ENCODE measurements around the gene BCL7A. TPM values are rescaled to one million over a fixed set of nuclear protein-coding genes. Genes with fewer than 3 reads are reported as not detected.

BCL7A gene
- 1 to 10 TPM; 1.0 to 2.1 TPM for polyA plus RNA-seq

DNA sequence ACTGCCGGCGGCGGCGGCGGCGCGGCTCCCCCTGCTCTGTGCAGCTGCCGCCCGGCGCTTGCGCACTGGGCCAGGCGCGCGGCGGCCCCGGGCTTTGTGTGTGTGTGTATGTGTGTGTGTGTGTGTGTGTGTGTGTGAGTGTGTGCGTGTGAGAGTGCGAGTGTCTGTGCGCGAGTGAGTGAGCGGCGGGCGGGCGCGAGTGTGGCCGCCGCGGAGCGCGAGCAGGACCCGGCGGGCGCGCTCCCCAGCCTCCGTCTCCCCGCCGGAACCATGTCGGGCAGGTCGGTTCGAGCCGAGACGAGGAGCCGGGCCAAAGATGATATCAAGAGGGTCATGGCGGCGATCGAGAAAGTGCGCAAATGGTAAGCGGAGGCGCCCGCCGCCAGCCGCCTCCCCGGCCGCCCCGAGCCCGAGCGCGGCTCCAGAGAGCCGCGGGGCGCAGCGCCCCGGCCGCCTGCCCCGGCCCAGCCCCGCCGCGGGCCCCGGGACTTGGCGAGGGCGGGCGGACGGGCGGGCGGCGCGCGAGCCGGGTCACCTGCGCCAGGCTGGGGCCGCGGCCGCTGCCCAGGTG lies at the start of gene BCL7A:
TSS of gene BCL7A (plus strand) at position 63 of the 571 bp plus-strand sequence. CDS start at position 271, 208 bp downstream.
- peak within 1 kb of the TSS; percentile 23 to 70 for H3K27ac ChIP-seq (ENCODE audit: low read depth in 2 of 2, low read length in 1 of 2)
- peak within 1 kb of the TSS; percentile 67 to 77 for H3K4me3 ChIP-seq (ENCODE audit: low read depth in 1 of 2, low read length in 2 of 2)
- no peaks in the 10 kb centered on the region for H3K27me3 ChIP-seq (ENCODE audit: control insufficient read depth in 1 of 2, insufficient read depth in 2 of 2, low read length in 2 of 2)
- peaks cover 0 to 3% of the 10 kb centered on the region in 2 donors for H3K9me3 ChIP-seq (ENCODE audit: control insufficient read depth in 2 of 2, insufficient read depth in 1 of 2, low read depth in 1 of 2, low read length in 1 of 2)
- 1% methylated on average over 33 to 83 of the region's 83 CpGs for WGBS, 2 donors
- H3K36me3 ChIP-seq (ENCODE audit: control insufficient read depth in 2 of 2, insufficient read depth in 2 of 2, low read length in 1 of 2), result no peaks in the 10 kb centered on the region
- no peaks in the 10 kb centered on the region for H3K4me1 ChIP-seq (ENCODE audit: control insufficient read depth in 2 of 2, insufficient read depth in 2 of 2, low read length in 1 of 2)

DNA sequence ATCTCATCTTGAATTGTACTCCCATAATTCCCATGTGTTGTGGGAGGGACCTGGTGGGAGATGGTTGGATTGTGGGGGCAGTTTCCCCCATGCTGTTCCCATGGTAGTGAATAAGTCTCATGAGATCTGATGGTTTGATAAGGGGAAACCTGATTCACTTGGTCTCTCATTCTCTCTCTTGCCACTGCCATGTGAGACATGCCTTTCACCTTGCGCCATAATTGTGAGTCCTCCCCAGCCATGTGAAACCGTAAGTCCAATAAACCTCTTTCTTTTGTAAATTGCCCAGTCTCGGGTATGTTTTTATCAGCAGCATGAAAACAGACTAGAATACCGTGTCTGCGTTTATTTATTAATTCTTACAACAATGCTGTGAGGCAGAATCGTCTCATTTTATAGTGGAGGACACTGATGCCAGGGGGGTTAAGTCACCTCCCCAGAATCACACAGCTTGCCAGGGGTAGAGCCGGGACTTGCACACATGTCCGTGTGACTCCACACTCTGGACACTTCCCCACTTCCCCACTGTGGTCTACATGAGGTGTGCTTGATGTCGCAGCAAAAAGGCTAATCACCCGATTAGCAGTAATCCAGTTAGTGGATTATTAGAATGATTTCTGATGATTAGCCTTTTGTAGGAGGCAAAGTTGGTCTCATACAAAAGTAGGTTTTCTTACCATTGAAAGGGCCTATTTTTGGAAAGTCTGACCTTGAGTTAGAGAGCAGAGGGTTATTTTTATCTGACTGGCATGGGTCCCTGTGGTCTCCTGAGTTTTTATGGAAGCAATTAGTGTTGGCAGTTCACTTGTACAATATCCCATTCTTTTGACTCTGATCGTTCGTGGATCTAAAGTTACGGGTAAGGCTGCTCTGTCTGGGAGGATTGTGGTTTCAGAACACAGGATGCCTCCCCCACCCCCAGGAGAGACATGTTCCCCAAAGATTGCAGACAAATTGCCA lies 47.4 kb upstream of the BCL7A start:
- H3K27ac ChIP-seq (ENCODE audit: low read depth in 2 of 2, low read length in 1 of 2), result no peak overlapping the region
- H3K36me3 ChIP-seq (ENCODE audit: control insufficient read depth in 2 of 2, insufficient read depth in 2 of 2, low read length in 1 of 2), result no peaks in the 10 kb centered on the region
- H3K9me3 ChIP-seq (ENCODE audit: control insufficient read depth in 2 of 2, insufficient read depth in 1 of 2, low read depth in 1 of 2, low read length in 1 of 2), result no peaks in the 10 kb centered on the region
- WGBS, 2 donors, result 75 to 78% methylated on average over 13 of the region's 13 CpGs
- no peak overlapping the region for H3K4me3 ChIP-seq (ENCODE audit: low read depth in 1 of 2, low read length in 2 of 2)
- no peaks in the 10 kb centered on the region for H3K4me1 ChIP-seq (ENCODE audit: control insufficient read depth in 2 of 2, insufficient read depth in 2 of 2, low read length in 1 of 2)
- no peaks in the 10 kb centered on the region for H3K27me3 ChIP-seq (ENCODE audit: control insufficient read depth in 1 of 2, insufficient read depth in 2 of 2, low read length in 2 of 2)

DNA sequence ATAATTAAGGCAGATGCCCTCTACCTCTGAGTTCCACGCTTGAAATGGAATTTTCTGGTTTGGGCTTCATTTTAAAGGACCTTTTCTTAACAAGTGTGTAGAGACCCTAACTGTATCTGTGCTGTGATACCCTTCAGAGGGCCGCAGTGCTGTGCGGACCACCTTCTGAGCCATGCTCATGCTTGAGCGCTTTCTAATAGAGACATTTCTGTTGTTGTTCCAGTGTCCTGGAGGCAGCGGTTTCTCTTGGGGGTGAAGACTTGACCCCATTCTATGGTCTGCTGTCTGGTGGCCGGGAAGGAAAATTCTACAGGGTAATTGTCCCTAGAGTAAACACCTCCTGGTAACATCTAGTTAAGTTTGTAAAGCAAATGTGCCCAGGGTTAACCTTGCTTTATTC lies 46.7 kb upstream of the BCL7A start:
- Histone ChIP-seq H3K36me3 (ENCODE audit: control insufficient read depth in 2 of 2, insufficient read depth in 2 of 2, low read length in 1 of 2) (no peaks in the 10 kb centered on the region), H3K27me3 (ENCODE audit: control insufficient read depth in 1 of 2, insufficient read depth in 2 of 2, low read length in 2 of 2) (no peaks in the 10 kb centered on the region), H3K4me1 (ENCODE audit: control insufficient read depth in 2 of 2, insufficient read depth in 2 of 2, low read length in 1 of 2) (no peaks in the 10 kb centered on the region), H3K4me3 (ENCODE audit: low read depth in 1 of 2, low read length in 2 of 2) (no peak overlapping the region), H3K9me3 (ENCODE audit: control insufficient read depth in 2 of 2, insufficient read depth in 1 of 2, low read depth in 1 of 2, low read length in 1 of 2) (no peaks in the 10 kb centered on the region), H3K27ac (ENCODE audit: low read depth in 2 of 2, low read length in 1 of 2) (no peak overlapping the region)
- WGBS, 2 donors, result 90 to 95% methylated on average over 6 of the region's 6 CpGs

DNA sequence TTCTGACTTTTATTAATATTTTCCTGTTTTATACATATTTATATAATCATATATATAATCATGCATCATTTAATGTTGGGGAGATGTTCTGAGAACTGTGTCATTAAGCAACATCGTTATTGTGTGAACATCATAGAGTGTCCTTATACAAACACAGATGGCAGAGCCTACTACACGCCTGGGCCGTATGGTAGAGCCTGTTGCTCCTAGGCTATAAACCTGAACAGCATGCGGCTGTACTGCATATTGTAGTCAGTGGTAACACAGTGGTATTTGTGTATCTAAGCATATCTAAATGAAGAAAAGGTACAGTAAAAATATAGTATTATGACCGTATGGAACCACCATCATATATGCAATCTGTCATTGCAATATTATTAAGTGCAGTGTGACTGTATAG lies 44.7 kb upstream of the BCL7A start:
- WGBS, 2 donors, result 93 to 95% methylated on average over 5 of the region's 5 CpGs
- Histone ChIP-seq H3K9me3 (ENCODE audit: control insufficient read depth in 2 of 2, insufficient read depth in 1 of 2, low read depth in 1 of 2, low read length in 1 of 2) (no peaks in the 10 kb centered on the region), H3K27ac (ENCODE audit: low read depth in 2 of 2, low read length in 1 of 2) (no peak overlapping the region)

DNA sequence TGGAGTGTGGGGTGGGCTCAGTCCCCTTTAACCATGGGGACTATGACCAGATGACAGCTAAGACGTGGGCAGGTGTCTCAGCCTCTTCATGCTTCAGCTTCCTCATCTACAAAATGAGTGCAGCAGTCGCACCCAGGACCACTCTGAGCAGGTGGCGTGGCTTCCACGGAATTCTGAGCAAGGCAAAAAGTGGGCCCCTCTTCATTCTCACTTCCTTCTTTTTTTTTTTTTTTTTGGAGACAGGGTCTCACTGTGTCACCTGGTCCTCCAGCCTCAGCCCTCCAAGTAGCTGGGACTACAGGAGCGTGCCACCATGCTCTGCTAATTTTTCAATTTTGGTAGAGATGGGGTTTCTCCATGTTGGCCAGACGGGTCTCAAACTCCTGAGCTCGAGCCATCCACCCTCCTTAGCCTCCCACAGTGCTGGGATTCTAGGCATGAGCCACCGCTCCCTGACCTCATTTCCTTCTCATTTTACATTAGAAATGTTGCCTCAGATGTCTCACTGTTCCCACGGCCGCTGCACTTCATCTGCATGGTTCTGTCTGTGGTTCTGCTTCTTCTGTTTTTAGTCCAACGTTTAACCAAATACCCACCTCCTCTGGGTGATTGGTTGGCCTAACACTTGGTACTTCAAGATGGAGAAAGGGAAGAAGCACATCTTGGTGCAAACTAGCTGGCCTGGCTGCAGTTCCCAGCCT lies 41.3 kb upstream of the BCL7A start:
- H3K4me3 ChIP-seq (ENCODE audit: low read depth in 1 of 2, low read length in 2 of 2), result no peak overlapping the region
- WGBS, 2 donors, result 68 to 74% methylated on average over 11 of the region's 11 CpGs

More for the DNA sequence above, 44.7 kb upstream of the BCL7A start:
- Histone ChIP-seq H3K4me3 (ENCODE audit: low read depth in 1 of 2, low read length in 2 of 2) (no peak overlapping the region), H3K36me3 (ENCODE audit: control insufficient read depth in 2 of 2, insufficient read depth in 2 of 2, low read length in 1 of 2) (no peaks in the 10 kb centered on the region), H3K4me1 (ENCODE audit: control insufficient read depth in 2 of 2, insufficient read depth in 2 of 2, low read length in 1 of 2) (peaks cover 0 to 3% of the 10 kb centered on the region in 2 donors), H3K27me3 (ENCODE audit: control insufficient read depth in 1 of 2, insufficient read depth in 2 of 2, low read length in 2 of 2) (no peaks in the 10 kb centered on the region)

DNA sequence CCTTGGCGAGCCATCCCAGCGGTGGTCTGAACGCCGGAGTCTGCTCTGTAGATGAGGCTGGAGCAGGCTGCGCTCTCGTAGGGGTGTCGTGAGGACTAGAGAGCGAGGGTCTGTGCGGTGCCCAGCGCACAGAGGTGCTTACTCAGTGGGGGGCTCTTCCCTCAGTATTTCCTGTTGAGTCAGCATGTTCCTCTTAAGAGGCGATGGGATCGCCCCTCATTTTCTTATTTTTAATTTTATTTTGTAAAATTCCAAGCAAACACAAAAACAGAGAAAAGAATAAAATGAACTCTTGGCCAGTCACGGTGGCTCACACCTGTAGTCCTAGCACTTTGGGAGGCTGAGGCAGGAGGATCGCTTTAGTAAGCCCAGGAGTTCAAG lies 40.8 kb upstream of the BCL7A start:
- no peaks in the 10 kb centered on the region for H3K9me3 ChIP-seq (ENCODE audit: control insufficient read depth in 2 of 2, insufficient read depth in 1 of 2, low read depth in 1 of 2, low read length in 1 of 2)
- H3K36me3 ChIP-seq (ENCODE audit: control insufficient read depth in 2 of 2, insufficient read depth in 2 of 2, low read length in 1 of 2), result no peaks in the 10 kb centered on the region
- 88% methylated on average over 14 of the region's 14 CpGs for WGBS, 2 donors
- peaks cover 0 to 3% of the 10 kb centered on the region in 2 donors for H3K4me1 ChIP-seq (ENCODE audit: control insufficient read depth in 2 of 2, insufficient read depth in 2 of 2, low read length in 1 of 2)
- H3K4me3 ChIP-seq (ENCODE audit: low read depth in 1 of 2, low read length in 2 of 2), result no peak overlapping the region
- H3K27ac ChIP-seq (ENCODE audit: low read depth in 2 of 2, low read length in 1 of 2), result no peak overlapping the region
- H3K27me3 ChIP-seq (ENCODE audit: control insufficient read depth in 1 of 2, insufficient read depth in 2 of 2, low read length in 2 of 2), result no peaks in the 10 kb centered on the region

More for the DNA sequence above, 41.3 kb upstream of the BCL7A start:
- H3K27me3 ChIP-seq (ENCODE audit: control insufficient read depth in 1 of 2, insufficient read depth in 2 of 2, low read length in 2 of 2), result no peaks in the 10 kb centered on the region
- H3K4me1 ChIP-seq (ENCODE audit: control insufficient read depth in 2 of 2, insufficient read depth in 2 of 2, low read length in 1 of 2), result peaks cover 0 to 3% of the 10 kb centered on the region in 2 donors
- no peak overlapping the region for H3K27ac ChIP-seq (ENCODE audit: low read depth in 2 of 2, low read length in 1 of 2)
- H3K9me3 ChIP-seq (ENCODE audit: control insufficient read depth in 2 of 2, insufficient read depth in 1 of 2, low read depth in 1 of 2, low read length in 1 of 2), result no peaks in the 10 kb centered on the region
- no peaks in the 10 kb centered on the region for H3K36me3 ChIP-seq (ENCODE audit: control insufficient read depth in 2 of 2, insufficient read depth in 2 of 2, low read length in 1 of 2)

DNA sequence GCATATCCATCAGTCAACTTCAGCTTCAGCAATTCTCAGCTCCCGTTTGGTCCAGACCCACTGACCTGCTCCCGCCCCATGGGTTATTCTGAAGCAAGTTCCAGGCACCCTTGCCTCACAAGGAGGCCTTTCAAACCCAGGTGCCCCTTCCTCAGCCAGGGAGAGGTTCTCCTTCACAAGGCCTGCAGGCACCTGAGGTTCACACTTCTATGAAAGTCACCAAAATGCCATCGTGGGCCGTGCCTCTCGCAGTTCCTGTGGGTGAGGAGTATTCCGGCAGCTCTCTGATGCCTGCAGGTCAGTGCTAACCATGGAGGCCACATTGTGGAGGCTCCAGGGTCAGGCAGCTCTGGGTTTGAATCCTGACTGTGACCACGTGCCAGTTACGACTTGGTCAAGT lies 40.2 kb upstream of the BCL7A start:
- Histone ChIP-seq H3K27ac (ENCODE audit: low read depth in 2 of 2, low read length in 1 of 2) (no peak overlapping the region), H3K9me3 (ENCODE audit: control insufficient read depth in 2 of 2, insufficient read depth in 1 of 2, low read depth in 1 of 2, low read length in 1 of 2) (no peaks in the 10 kb centered on the region), H3K27me3 (ENCODE audit: control insufficient read depth in 1 of 2, insufficient read depth in 2 of 2, low read length in 2 of 2) (no peaks in the 10 kb centered on the region), H3K4me1 (ENCODE audit: control insufficient read depth in 2 of 2, insufficient read depth in 2 of 2, low read length in 1 of 2) (peaks cover 0 to 3% of the 10 kb centered on the region in 2 donors), H3K36me3 (ENCODE audit: control insufficient read depth in 2 of 2, insufficient read depth in 2 of 2, low read length in 1 of 2) (no peaks in the 10 kb centered on the region), H3K4me3 (ENCODE audit: low read depth in 1 of 2, low read length in 2 of 2) (no peak overlapping the region)
- WGBS, 2 donors, result 83 to 84% methylated on average over 8 of the region's 8 CpGs

DNA sequence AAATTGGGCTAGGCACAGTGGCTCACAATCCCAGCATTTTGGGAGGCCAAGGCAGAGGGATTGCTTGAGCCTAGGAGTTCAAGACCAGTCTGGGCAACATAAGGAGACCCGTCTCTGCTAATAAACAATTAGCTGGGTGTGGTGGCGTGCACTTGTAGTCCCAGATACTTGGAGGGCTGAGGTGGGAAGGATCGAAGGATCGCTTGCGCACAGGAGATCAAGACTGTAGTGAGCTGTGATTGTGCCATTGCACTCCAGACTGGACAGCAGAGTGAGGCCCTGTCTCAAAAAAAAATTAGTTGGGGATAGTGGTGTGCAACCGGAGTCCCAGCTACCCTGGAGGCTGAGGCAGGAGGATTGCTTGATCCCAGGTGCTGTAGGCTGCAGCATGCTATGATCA lies 38.7 kb upstream of the BCL7A start:
- H3K4me1 ChIP-seq (ENCODE audit: control insufficient read depth in 2 of 2, insufficient read depth in 2 of 2, low read length in 1 of 2), result peaks cover 0 to 3% of the 10 kb centered on the region in 2 donors
- no peaks in the 10 kb centered on the region for H3K27me3 ChIP-seq (ENCODE audit: control insufficient read depth in 1 of 2, insufficient read depth in 2 of 2, low read length in 2 of 2)
- no peaks in the 10 kb centered on the region for H3K36me3 ChIP-seq (ENCODE audit: control insufficient read depth in 2 of 2, insufficient read depth in 2 of 2, low read length in 1 of 2)
- no peaks in the 10 kb centered on the region for H3K9me3 ChIP-seq (ENCODE audit: control insufficient read depth in 2 of 2, insufficient read depth in 1 of 2, low read depth in 1 of 2, low read length in 1 of 2)
- no peak overlapping the region for H3K27ac ChIP-seq (ENCODE audit: low read depth in 2 of 2, low read length in 1 of 2)
- 95 to 97% methylated on average over 6 of the region's 6 CpGs for WGBS, 2 donors
- H3K4me3 ChIP-seq (ENCODE audit: low read depth in 1 of 2, low read length in 2 of 2), result no peak overlapping the region

DNA sequence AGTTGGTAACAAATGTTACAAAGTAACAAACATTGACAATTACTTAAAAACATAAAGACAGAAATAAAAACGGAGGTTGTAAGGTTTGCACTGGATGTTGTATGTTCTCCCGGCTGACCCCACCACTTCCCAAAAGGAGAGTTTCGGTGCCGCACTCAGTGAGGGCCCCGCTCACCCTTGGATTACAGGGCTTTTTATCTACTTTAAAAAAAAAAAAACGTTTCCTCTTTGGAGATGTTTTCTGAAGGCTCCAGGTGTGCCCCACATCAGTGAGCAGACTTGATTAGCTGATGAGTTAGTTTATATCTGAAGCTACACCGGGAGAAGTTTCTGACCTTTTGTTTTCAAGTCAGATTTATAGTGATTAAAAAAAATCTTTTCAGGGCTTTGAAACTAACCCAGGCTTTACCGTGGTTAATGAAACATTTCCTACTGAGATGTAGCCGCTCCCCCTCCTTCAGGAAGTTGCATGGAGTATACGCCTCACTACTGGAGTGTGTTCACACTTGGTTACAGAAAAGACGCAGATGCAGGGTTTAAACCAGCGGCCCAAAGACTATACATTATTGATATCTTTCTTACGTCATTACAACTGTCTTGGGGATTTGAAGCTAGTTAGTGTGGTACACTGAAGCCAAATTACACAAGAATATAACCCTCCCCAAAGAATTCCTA lies 38.0 kb upstream of the BCL7A start:
- no peaks in the 10 kb centered on the region for H3K36me3 ChIP-seq (ENCODE audit: control insufficient read depth in 2 of 2, insufficient read depth in 2 of 2, low read length in 1 of 2)
- H3K4me1 ChIP-seq (ENCODE audit: control insufficient read depth in 2 of 2, insufficient read depth in 2 of 2, low read length in 1 of 2), result peaks cover 0 to 3% of the 10 kb centered on the region in 2 donors
- H3K9me3 ChIP-seq (ENCODE audit: control insufficient read depth in 2 of 2, insufficient read depth in 1 of 2, low read depth in 1 of 2, low read length in 1 of 2), result no peaks in the 10 kb centered on the region
- 64 to 66% methylated on average over 13 of the region's 13 CpGs for WGBS, 2 donors
- no peak overlapping the region for H3K4me3 ChIP-seq (ENCODE audit: low read depth in 1 of 2, low read length in 2 of 2)
- H3K27me3 ChIP-seq (ENCODE audit: control insufficient read depth in 1 of 2, insufficient read depth in 2 of 2, low read length in 2 of 2), result no peaks in the 10 kb centered on the region
- no peak overlapping the region for H3K27ac ChIP-seq (ENCODE audit: low read depth in 2 of 2, low read length in 1 of 2)
